ENCODE data around the gene OXGR1. TPM values are rescaled to one million over a fixed set of nuclear protein-coding genes. Genes with fewer than 3 reads are reported as not detected.

Gene OXGR1
- total RNA-seq, 4 donors from 2014 or later: 3.8 to 19.5 (median 8.7) TPM

DNA sequence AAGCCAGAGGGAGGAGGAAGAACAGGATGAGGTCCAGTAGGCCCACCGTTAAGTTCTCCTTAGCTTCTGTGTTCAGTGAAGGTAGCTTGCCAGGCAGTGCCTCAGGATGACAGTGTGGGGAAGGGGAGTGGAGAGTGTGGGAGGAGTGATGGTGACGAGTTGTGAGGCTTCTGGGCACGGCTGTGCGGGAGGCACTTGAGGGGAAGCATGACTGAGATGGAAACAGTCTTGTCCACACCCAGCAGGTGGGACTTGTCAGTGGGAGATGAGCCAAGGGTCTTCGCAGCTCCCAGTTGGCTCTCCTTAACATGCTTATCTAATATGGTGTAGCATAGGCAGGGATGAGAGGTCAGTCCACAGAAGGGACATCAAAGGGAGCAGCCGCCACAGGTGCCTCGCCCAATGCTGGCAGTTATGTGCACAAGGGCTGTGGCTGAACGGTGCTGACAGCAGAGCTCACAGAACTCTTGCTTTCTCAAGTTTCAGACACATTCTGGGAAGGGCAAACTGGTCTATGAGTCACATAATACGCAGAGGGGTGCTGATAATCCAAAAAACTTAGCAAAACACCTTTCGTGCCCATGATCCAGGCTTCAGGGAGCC is 47.5 kb downstream of the OXGR1 start:
- WGBS: 71% methylated on average over 10 of the region's 10 CpGs

DNA sequence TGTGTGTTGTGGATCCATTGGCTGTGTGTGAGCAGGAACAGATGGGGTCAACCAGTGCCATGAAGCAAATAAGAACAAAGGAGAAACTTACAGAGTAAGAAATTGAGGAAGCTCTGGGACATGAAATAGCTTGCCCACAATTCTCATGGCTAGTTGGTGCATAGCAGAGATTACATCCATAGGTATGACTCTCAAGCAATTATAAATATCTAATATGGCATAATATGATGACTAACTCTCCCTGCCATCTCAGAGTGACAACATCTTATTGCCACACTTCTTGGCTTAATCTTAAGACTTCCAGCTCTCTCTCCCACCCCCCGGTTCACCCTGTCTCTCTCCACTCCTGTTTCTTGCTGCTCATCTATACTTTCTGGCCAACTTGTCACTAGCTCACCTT is 53.3 kb downstream of the OXGR1 start:
- WGBS: 86% methylated on average over 1 of the region's 1 CpG
- no peaks in the 10 kb centered on the region for H3K4me1 ChIP-seq
- no peak overlapping the region for H3K4me3 ChIP-seq
- TF ChIP-seq POLR2A (IDR thresholded peaks at IDR 0.05) (no peak), EP300 (IDR thresholded peaks at IDR 0.05) (no peak), POLR2AphosphoS5 (IDR thresholded peaks at IDR 0.05) (no peak)
- TF ChIP-seq, protein P1, sequence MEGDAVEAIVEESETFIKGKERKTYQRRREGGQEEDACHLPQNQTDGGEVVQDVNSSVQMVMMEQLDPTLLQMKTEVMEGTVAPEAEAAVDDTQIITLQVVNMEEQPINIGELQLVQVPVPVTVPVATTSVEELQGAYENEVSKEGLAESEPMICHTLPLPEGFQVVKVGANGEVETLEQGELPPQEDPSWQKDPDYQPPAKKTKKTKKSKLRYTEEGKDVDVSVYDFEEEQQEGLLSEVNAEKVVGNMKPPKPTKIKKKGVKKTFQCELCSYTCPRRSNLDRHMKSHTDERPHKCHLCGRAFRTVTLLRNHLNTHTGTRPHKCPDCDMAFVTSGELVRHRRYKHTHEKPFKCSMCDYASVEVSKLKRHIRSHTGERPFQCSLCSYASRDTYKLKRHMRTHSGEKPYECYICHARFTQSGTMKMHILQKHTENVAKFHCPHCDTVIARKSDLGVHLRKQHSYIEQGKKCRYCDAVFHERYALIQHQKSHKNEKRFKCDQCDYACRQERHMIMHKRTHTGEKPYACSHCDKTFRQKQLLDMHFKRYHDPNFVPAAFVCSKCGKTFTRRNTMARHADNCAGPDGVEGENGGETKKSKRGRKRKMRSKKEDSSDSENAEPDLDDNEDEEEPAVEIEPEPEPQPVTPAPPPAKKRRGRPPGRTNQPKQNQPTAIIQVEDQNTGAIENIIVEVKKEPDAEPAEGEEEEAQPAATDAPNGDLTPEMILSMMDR (IDR thresholded peaks at IDR 0.05): no peak
- no peaks in the 10 kb centered on the region for H3K27me3 ChIP-seq
- H3K36me3 ChIP-seq: no peaks in the 10 kb centered on the region
- H3K9me3 ChIP-seq: no peaks in the 10 kb centered on the region
- no peak for DNase-seq (ENCODE audit: low spot score in 2 of 2)
- H3K27ac ChIP-seq: no peak overlapping the region

More for the DNA sequence above, 47.5 kb downstream of the OXGR1 start:
- Histone ChIP-seq H3K4me1 (no peaks in the 10 kb centered on the region), H3K27ac (no peak overlapping the region), H3K4me3 (no peak overlapping the region), H3K36me3 (no peaks in the 10 kb centered on the region), H3K9me3 (no peaks in the 10 kb centered on the region), H3K27me3 (no peaks in the 10 kb centered on the region)
- no peak for DNase-seq (ENCODE audit: low spot score in 2 of 2)
- no peak for TF ChIP-seq POLR2A (IDR thresholded peaks at IDR 0.05)
- TF ChIP-seq, protein P1 (IDR thresholded peaks at IDR 0.05): no peak
- TF ChIP-seq EP300 (IDR thresholded peaks at IDR 0.05): no peak
- no peak for TF ChIP-seq POLR2AphosphoS5 (IDR thresholded peaks at IDR 0.05)

DNA sequence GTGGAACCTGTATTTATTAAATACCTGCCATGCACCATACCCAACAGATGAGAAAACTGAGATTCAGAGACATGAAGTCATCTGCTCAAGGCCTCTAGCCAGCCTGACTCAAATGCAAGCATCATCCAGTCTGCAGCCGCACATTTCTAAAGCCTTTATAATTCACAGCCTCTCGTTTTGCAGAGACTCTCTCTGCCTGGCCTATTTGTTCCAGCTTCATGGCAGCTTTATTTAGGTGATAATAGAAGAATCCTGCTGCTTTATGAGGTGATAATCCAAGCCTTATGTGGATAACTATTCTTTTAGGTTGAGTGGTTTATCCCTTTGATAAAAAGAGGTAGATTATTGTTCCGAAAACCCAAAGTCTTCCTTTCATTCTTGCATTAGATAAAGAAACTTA is 58.4 kb downstream of the OXGR1 start:
- H3K9me3 ChIP-seq: no peaks in the 10 kb centered on the region
- 51% methylated on average over 3 of the region's 3 CpGs for WGBS
- no peak overlapping the region for H3K4me3 ChIP-seq
- no peaks in the 10 kb centered on the region for H3K27me3 ChIP-seq
- H3K36me3 ChIP-seq: no peaks in the 10 kb centered on the region
- no peak for DNase-seq (ENCODE audit: low spot score in 2 of 2)
- TF ChIP-seq, protein P1 (IDR thresholded peaks at IDR 0.05): no peak
- no peak for TF ChIP-seq POLR2A (IDR thresholded peaks at IDR 0.05)
- TF ChIP-seq EP300 (IDR thresholded peaks at IDR 0.05): no peak
- TF ChIP-seq POLR2AphosphoS5 (IDR thresholded peaks at IDR 0.05): no peak
- no peak overlapping the region for H3K27ac ChIP-seq
- no peaks in the 10 kb centered on the region for H3K4me1 ChIP-seq

Other genes with a start within 250 kb of the OXGR1 start
- gene MBNL2, start 227.9 kb upstream of the OXGR1 start, total RNA-seq: 10 to 100 TPM; 64.2 to 92.4 (median 73.4) TPM

Measured in suprapubic skin (tissue), 4 donors.